GM18520 (cell line): Measurements from ENCODE around the gene ADARB2.

Experiments used
- ATAC-seq: cut with Tn5 transposase; IDR thresholded peaks from one replicate; pipeline ENCODE4 v1.9.1; 2021; ENCODE audit not compliant: unreplicated experiment

ADARB2 gene

GRCh38 chr10:1736144-1736971 lies 967 bp downstream of the ADARB2 start:
- no peak for ATAC-seq

- ATAC-seq, result no peak
Observed at GRCh38 chr10:1735562-1735961, 1.8 kb downstream of the ADARB2 start.

GRCh38 chr10:1734288-1734687 lies 3.0 kb downstream of the ADARB2 start:
- ATAC-seq, result no peak

- no peak for ATAC-seq
Observed at GRCh38 chr10:1733720-1734119, 3.6 kb downstream of the ADARB2 start.

DNA sequence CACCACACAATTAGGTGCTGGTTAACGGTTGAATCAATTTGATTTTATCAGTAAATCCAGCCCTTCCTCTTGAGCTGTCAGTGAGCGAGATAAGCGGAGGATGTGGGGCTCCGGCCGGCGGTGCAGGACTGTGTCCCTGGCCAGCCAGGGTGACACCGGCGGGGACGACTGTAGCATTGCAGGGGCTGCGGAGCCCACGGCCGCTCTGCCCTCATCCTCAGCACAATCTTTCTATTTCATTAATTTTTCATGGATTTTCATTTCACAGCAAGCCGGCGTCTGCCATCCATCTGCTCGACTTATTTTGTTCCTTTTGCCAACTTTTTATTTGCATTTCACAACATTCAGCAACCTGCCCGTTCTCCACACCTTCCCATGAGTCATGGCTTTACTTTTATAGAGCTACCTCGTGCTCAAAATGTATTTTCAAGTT lies 4.7 kb downstream of the ADARB2 start:
- ATAC-seq, result no peak

- no peak for ATAC-seq
Observed at GRCh38 chr10:1731592-1731991, 5.7 kb downstream of the ADARB2 start.

DNA sequence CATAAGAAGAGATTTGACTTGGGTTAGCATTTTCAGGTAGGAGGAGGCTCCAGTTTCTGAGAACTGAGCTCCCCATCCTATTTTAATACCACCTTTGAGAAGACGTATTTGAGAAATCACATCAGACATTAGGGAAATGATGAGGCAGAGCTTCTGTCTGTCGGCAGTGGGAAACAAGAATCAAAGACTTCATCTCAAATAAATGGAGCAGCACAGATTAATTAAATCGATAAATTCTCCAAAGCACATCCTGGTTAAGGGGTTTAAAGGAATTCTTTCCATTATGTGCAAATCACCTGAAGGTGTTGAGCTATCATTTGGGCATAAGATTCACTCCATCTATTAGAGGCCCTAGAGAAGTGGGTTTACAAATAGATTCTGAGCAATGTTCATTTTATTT lies 7.6 kb downstream of the ADARB2 start:
- no peak for ATAC-seq

GRCh38 chr10:1726861-1727260 lies 10.5 kb downstream of the ADARB2 start:
- no peak for ATAC-seq

DNA sequence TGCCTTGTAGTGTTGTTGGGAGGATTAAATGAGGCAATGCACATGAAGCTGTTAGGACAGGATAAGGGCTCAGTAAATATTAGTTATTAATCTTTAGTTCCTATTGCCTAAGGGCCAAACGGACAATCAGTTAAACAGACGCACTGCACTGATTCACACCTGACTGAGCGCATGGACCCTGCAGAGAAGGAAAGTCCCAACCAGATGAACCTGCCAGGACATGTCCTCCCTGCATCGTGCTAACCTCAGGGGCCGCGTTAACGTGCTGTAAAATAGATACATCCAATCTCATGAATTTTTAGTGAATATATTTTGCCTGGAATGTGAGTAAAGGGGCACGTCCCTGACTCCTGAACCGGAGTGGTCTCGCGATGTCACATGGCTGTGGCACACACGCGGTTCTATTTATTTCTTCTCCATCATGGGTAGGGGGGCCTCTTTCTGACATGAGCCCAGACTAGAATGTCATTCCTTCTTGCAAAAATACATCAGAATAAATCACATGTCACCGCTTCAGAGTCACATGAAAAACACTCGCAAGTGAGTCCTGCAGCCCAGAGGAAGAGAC lies 12.3 kb downstream of the ADARB2 start:
- no peak for ATAC-seq

GRCh38 chr10:1716839-1717238 lies 20.5 kb downstream of the ADARB2 start:
- ATAC-seq, result no peak

- no peak for ATAC-seq
Observed at GRCh38 chr10:1715821-1716220, 21.5 kb downstream of the ADARB2 start.

- ATAC-seq, result no peak
Observed at GRCh38 chr10:1712944-1713671, 24.2 kb downstream of the ADARB2 start.

DNA sequence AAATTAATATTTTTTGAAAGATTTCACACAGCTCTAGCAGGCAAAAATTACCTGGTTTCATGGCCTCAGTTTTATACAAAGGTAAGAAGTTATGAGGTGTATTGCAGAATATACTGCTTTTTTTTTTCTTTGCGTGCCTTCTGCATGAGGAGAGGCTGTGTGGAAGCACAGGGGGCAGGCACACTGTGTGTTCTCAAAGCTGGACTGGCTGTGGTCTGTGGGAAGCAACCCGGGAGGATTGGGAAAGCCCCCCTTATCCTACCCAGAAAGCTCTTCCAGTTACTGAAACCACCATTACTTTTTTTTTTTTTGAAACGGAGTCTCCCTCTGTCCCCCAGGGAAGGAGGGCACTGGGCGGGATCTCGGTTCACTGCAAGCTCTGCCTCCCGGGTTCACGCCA lies 25.0 kb downstream of the ADARB2 start:
- ATAC-seq, result no peak

DNA sequence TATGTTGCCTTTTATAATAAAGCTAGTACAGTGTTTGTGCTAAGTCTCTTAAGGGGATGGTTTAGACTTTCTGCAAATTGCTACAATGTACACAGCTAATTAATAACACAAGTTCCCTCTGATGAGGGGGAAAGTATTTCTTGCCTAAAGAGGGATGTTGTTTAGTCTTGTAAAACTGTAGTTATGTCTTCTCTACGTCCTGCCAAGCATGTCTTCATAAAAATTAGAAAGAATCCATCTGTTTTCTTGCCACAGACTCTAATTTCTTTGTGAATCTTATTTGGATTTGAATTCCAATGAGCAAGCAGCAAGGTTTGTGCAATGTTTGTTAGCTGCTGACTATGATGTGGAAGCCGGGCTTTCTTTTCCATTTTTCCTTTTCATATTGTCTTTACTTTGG lies 28.2 kb downstream of the ADARB2 start:
- no peak for ATAC-seq

- ATAC-seq, result no peak
Observed at GRCh38 chr10:1708746-1709145, 28.6 kb downstream of the ADARB2 start.

DNA sequence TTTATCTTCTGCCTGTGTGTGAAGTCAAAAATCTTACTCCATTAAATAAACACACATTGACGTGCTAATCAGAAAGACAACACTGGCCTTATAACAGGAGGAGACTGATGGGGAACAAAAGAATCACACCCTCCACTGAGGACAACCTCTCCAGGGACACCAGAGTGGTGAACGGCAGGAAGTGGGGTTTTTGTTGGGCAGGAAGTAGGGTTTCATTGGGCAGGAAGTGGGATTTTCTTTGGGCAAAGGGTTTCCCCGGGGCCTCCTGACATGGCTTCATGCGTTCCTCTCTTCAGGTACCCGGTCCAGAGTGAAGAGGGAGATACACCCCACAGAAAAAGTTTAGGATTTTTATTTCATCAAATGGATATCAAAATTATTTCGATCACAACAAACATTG lies 30.6 kb downstream of the ADARB2 start:
- no peak for ATAC-seq

- ATAC-seq, result no peak
Observed at GRCh38 chr10:1706256-1706655, 31.1 kb downstream of the ADARB2 start.

GRCh38 chr10:1698185-1698584 lies 39.1 kb downstream of the ADARB2 start:
- no peak for ATAC-seq

DNA sequence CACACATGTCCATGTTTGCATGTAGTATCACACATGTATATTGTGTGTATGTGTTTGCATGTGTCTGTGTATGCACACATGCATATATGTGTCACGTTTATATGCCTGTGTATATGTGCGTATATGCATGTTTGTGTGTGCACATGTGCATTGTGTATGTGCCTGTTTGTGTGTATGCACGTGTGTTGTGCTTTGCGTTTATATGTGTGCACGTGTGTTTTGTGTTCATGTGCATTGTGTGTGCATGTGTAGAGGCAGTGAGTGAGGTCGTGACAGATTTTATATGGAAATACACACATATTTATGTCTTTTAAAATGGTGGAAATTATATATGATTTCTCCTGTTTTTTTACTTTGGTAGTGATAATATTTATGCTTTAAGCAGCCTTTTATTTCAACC lies 41.2 kb downstream of the ADARB2 start:
- ATAC-seq, result no peak

GRCh38 chr10:1690086-1690485 lies 47.2 kb downstream of the ADARB2 start:
- ATAC-seq, result no peak

- ATAC-seq, result no peak
Observed at GRCh38 chr10:1688531-1688930, 48.8 kb downstream of the ADARB2 start.

GRCh38 chr10:1687623-1688150 lies 49.6 kb downstream of the ADARB2 start:
- ATAC-seq, result no peak
